HepG2 (cell line): ENCODE measurements around the gene APCDD1L. TPM values are rescaled to one million over a fixed set of nuclear protein-coding genes. Genes with fewer than 3 reads are reported as not detected.

Source experiments
- ATAC-seq: fragments of 200-7000 bp; cut with Tn5 transposase; 3 replicates; pipeline ENCODE4 v1.9.1; 2020; ENCODE audit warnings: mild to moderate bottlenecking, moderate library complexity
- BruUV-seq: library from RNA; stranded (reverse); fragments of 400-500 nt; replicated peaks from 2 replicates; lab custom pipeline; 2021; lab: Mats Ljungman, UMichigan
- CTCF ChIA-PET: fragments of 300-600 bp; formaldehyde crosslinking; extraction: SDS; loops from one replicate; lab custom pipeline; 2021; ENCODE audit warnings: low total read pairs, inconsistent platforms, low intra/inter-chr PET ratio; lab: Yijun Ruan, JAX
- POLR2A ChIA-PET: fragments of 350-600 bp; sonication (Branson Sonifier 250); formaldehyde crosslinking; loops from one replicate; lab custom pipeline; 2020; ENCODE audit warnings: antibody characterized with exemption, inconsistent platforms; lab: Yijun Ruan, JAX
- DNase-seq: peaks from one replicate; pipeline ENCODE4 v3.0.0-alpha.2; 2015; ENCODE audit warnings: low spot score
- FAIRE-seq: peaks from 3 replicates; lab custom pipeline; 2011; peaks lifted over from hg19 to GRCh38; lab: Jason Lieb, UNC
- H2AFZ ChIP-seq: one replicate; pipeline ENCODE4 v1.6.1; 2011; ENCODE audit warnings: low read length, inconsistent platforms
- H3K27ac ChIP-seq: fragments of 300-600 bp; 3 replicates; pipeline ENCODE4 v1.8.0; 2011; ENCODE audit warnings: mixed run types, mild to moderate bottlenecking, mixed read lengths, low read length, inconsistent platforms; ENCODE audit not compliant: insufficient read depth; ENCODE audit errors: extremely low read length
- H3K27me3 ChIP-seq, 2 experiments: fragments of 200-600 bp in 1 of 2; 2 replicates in 1 of 2; 3 replicates in 1 of 2; pipeline versions ENCODE4 v1.6.0 to v1.8.0; 2011; ENCODE audit warnings: low read length in 2 of 2, mild to moderate bottlenecking in 2 of 2, moderate library complexity in 2 of 2, inconsistent platforms in 1 of 2; ENCODE audit not compliant: insufficient read depth in 2 of 2, control insufficient read depth in 1 of 2
- H3K36me3 ChIP-seq, 2 experiments: fragments of 200-600 bp in 1 of 2; replicated peaks in 1 of 2; 2 replicates in 1 of 2; 3 replicates in 1 of 2; pipeline versions ENCODE4 v1.5.1 to v1.8.0; 2011; ENCODE audit warnings: low read length in 2 of 2, inconsistent platforms in 1 of 2; ENCODE audit not compliant: insufficient read depth in 2 of 2, control insufficient read depth in 1 of 2
- H3K4me1 ChIP-seq: 2 replicates; pipeline ENCODE4 v1.5.1; 2012; ENCODE audit warnings: low read length, inconsistent platforms; ENCODE audit not compliant: insufficient read depth
- H3K4me2 ChIP-seq: 2 replicates; pipeline ENCODE4 v1.6.0; 2011; ENCODE audit warnings: low read depth, low read length, inconsistent platforms
- H3K4me3 ChIP-seq, 3 experiments: fragments of 200-600 bp in 1 of 3; sonication (generic), shearing (Covaris generic) in 1 of 3; replicated peaks in 1 of 3; 2 replicates each; pipeline ENCODE4 v1.5.1; 2011 to 2016; ENCODE audit warnings: low read length in 3 of 3, inconsistent platforms in 2 of 3, low read depth in 2 of 3, mild to moderate bottlenecking in 2 of 3, control low read depth in 1 of 3, mixed read lengths in 1 of 3; ENCODE audit not compliant: insufficient read depth in 1 of 3
- H3K79me2 ChIP-seq: one replicate; pipeline ENCODE4 v1.6.1; 2011; ENCODE audit warnings: low read length, inconsistent platforms; ENCODE audit not compliant: insufficient read depth
- H3K9ac ChIP-seq: 2 replicates; pipeline ENCODE4 v1.6.0; 2011; ENCODE audit warnings: mild to moderate bottlenecking, low read depth, low read length, inconsistent platforms; ENCODE audit not compliant: insufficient read depth
- H3K9me3 ChIP-seq: 2 replicates; pipeline ENCODE4 v1.5.1; 2012; ENCODE audit warnings: mild to moderate bottlenecking, low read length
- H4K20me1 ChIP-seq: 2 replicates; pipeline ENCODE4 v1.6.0; 2011; ENCODE audit warnings: inconsistent platforms, mild to moderate bottlenecking, low read length, moderate library complexity; ENCODE audit not compliant: insufficient read depth
- HNRNPH1 ChIP-seq: fragments of 200-400 bp; formaldehyde crosslinking; optimal IDR thresholded peaks from 2 replicates; pipeline ENCODE3; 2017; ENCODE audit warnings: mild to moderate bottlenecking, low read depth, low read length
- MAFK ChIP-seq, 2 experiments: IDR thresholded peaks in 1 of 2; conservative IDR thresholded peaks in 1 of 2; 2 replicates each; pipeline ENCODE4 v1.6.1; 2011; ENCODE audit warnings: improper control_type of control experiment in 2 of 2, low read length in 2 of 2
- MIER2 ChIP-seq: IDR thresholded peaks from 2 replicates; pipeline ENCODE4 v1.6.1; 2016; ENCODE audit warnings: missing biosample characterization, missing genetic modification reagents
- RFXAP ChIP-seq: sonication (generic); formaldehyde crosslinking; IDR thresholded peaks from 2 replicates; pipeline ENCODE4 v1.4.0; 2020; ENCODE audit warnings: missing genetic modification reagents, borderline replicate concordance
- SMAD3 ChIP-seq: sonication (generic); formaldehyde crosslinking; IDR thresholded peaks from 2 replicates; pipeline ENCODE4 v1.4.0; 2020; ENCODE audit warnings: missing genetic modification reagents
- SMARCE1 ChIP-seq: fragments of 450-650 bp; IDR thresholded peaks from 2 replicates; pipeline ENCODE4 v1.6.1; 2017; ENCODE audit warnings: borderline replicate concordance
- STAT5B ChIP-seq: sonication (generic); formaldehyde crosslinking; IDR thresholded peaks from 2 replicates; pipeline ENCODE4 v1.4.0; 2020; ENCODE audit warnings: missing genetic modification reagents
- ZNF317 ChIP-seq: sonication (generic); formaldehyde crosslinking; IDR thresholded peaks from 2 replicates; pipeline ENCODE4 v1.5.0; 2020; ENCODE audit warnings: mild to moderate bottlenecking, missing genetic modification reagents
- ZNF460 ChIP-seq: sonication (generic); formaldehyde crosslinking; IDR thresholded peaks from 2 replicates; pipeline ENCODE4 v1.5.1; 2020; ENCODE audit warnings: missing genetic modification reagents, mild to moderate bottlenecking, borderline replicate concordance
- ZNF598 ChIP-seq: sonication (generic); formaldehyde crosslinking; IDR thresholded peaks from 2 replicates; pipeline ENCODE4 v1.5.1; 2020; ENCODE audit warnings: mild to moderate bottlenecking, missing genetic modification reagents, borderline replicate concordance
- ZNF703 ChIP-seq: sonication (generic); formaldehyde crosslinking; IDR thresholded peaks from 2 replicates; pipeline ENCODE4 v1.5.1; 2020; ENCODE audit warnings: missing genetic modification reagents, mild to moderate bottlenecking, moderate library complexity, borderline replicate concordance
- WGBS: methylation state at CpG from one replicate; pipeline ENCODE4 v1.1.6; 2017; ENCODE audit warnings: low lambda C conversion rate; 5-methylcytosine and 5-hydroxymethylcytosine counted together
- in situ Hi-C: cut with HindIII; loops from 2 replicates; pipeline ENCODE4 v1.10.0; 2017; ENCODE audit warnings: low pct_unique_long_range_greater_than_20kb; ENCODE audit not compliant: extremely low pct_ligation_motif_present
- intact Hi-C: fragments of 100-400 bp; cut with micrococcal nuclease; formaldehyde crosslinking; loops from one replicate; pipeline ENCODE4 v1.10.0; 2022; ENCODE audit not compliant: unreplicated experiment
- polyA plus RNA-seq, 8 experiments: library from polyadenylated mRNA; depleted of rRNA in 3 of 8; stranded (reverse) in 7 of 8; unstranded in 1 of 8; fragments of >200 nt; fragmentation: Illumina TruSeq in 4 of 8; extraction: Trizol in 4 of 8; gene quantifications; 2 replicates each; pipeline versions ENCODE4 v1.2.1 to v1.2.3, GENCODE V29; 2011 to 2016; ENCODE audit warnings: low read depth in 4 of 8, missing spikeins in 1 of 8, mixed read lengths in 1 of 8; ENCODE audit not compliant: insufficient read depth in 1 of 8
- total RNA-seq, 5 experiments: library from RNA; depleted of rRNA; stranded (reverse); fragments of >200 nt; fragmentation: Illumina TruSeq; extraction: Trizol; gene quantifications; 2 replicates each; pipeline ENCODE4 v1.2.3, GENCODE V29; 2016; ENCODE audit warnings: low read depth in 1 of 5
- TF ChIP-seq, protein P1 (sequence below): sonication (generic); formaldehyde crosslinking; IDR thresholded peaks from 2 replicates; pipeline ENCODE4 v1.5.0; 2020; ENCODE audit warnings: mild to moderate bottlenecking, low read depth, missing genetic modification reagents, borderline replicate concordance
- TF ChIP-seq, protein P2 (sequence below): sonication (generic); formaldehyde crosslinking; IDR thresholded peaks from 2 replicates; pipeline ENCODE4 v1.5.0; 2020; ENCODE audit warnings: mild to moderate bottlenecking, missing genetic modification reagents, borderline replicate concordance
- TF ChIP-seq, protein P3 (sequence below): IDR thresholded peaks from 2 replicates; pipeline ENCODE4 v1.4.0; 2020; ENCODE audit warnings: mild to moderate bottlenecking, missing genetic modification reagents
- TF ChIP-seq, protein P4 (sequence below): sonication (generic); formaldehyde crosslinking; IDR thresholded peaks from 2 replicates; pipeline ENCODE4 v1.5.0; 2020; ENCODE audit warnings: missing genetic modification reagents, mild to moderate bottlenecking, borderline replicate concordance
- TF ChIP-seq, protein P5 (sequence below): sonication (generic); formaldehyde crosslinking; IDR thresholded peaks from 2 replicates; pipeline ENCODE4 v1.8.0; 2022; ENCODE audit warnings: mild to moderate bottlenecking, missing genetic modification reagents

The APCDD1L gene
- total and polyA plus RNA-seq, 2 of the 13 experiments (the other 11 are each of a cell fraction or from before 2014, with no cell fraction given) = not detected

GRCh38 chr20:58510921-58511320 lies 4.3 kb downstream of the APCDD1L start:
- Histone ChIP-seq H3K36me3 (no peaks in the 10 kb centered on the region), H3K4me1 (no peaks in the 10 kb centered on the region), H3K9me3 (peaks cover 10% of the 10 kb centered on the region)
- POLR2A ChIA-PET = no interaction called here
- no peak for ATAC-seq
- TF ChIP-seq, protein P1, sequence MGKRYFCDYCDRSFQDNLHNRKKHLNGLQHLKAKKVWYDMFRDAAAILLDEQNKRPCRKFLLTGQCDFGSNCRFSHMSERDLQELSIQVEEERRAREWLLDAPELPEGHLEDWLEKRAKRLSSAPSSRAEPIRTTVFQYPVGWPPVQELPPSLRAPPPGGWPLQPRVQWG (CRISPR knock-in tag) = no peak
- no peak for TF ChIP-seq RFXAP (CRISPR knock-in tag)
- no peak for TF ChIP-seq ZNF460 (CRISPR knock-in tag)
- TF ChIP-seq SMAD3 (CRISPR knock-in tag) = no peak
- TF ChIP-seq MAFK (conservative IDR thresholded peaks at IDR 0.05 in 1 of 2, IDR thresholded peaks at IDR 0.05 in 1 of 2; ENCODE audit: low read length in 2 of 2) = no peak
- TF ChIP-seq, protein P2, sequence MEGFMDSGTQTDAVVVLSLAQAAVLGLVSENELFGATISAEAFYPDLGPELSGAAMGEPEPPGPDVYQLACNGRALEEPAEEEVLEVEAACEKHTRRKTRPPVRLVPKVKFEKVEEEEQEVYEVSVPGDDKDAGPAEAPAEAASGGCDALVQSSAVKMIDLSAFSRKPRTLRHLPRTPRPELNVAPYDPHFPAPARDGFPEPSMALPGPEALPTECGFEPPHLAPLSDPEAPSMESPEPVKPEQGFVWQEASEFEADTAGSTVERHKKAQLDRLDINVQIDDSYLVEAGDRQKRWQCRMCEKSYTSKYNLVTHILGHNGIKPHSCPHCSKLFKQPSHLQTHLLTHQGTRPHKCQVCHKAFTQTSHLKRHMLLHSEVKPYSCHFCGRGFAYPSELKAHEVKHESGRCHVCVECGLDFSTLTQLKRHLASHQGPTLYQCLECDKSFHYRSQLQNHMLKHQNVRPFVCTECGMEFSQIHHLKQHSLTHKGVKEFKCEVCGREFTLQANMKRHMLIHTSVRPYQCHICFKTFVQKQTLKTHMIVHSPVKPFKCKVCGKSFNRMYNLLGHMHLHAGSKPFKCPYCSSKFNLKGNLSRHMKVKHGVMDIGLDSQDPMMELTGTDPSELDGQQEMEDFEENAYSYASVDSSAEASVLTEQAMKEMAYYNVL (CRISPR knock-in tag) = no peak
- TF ChIP-seq, protein P3, sequence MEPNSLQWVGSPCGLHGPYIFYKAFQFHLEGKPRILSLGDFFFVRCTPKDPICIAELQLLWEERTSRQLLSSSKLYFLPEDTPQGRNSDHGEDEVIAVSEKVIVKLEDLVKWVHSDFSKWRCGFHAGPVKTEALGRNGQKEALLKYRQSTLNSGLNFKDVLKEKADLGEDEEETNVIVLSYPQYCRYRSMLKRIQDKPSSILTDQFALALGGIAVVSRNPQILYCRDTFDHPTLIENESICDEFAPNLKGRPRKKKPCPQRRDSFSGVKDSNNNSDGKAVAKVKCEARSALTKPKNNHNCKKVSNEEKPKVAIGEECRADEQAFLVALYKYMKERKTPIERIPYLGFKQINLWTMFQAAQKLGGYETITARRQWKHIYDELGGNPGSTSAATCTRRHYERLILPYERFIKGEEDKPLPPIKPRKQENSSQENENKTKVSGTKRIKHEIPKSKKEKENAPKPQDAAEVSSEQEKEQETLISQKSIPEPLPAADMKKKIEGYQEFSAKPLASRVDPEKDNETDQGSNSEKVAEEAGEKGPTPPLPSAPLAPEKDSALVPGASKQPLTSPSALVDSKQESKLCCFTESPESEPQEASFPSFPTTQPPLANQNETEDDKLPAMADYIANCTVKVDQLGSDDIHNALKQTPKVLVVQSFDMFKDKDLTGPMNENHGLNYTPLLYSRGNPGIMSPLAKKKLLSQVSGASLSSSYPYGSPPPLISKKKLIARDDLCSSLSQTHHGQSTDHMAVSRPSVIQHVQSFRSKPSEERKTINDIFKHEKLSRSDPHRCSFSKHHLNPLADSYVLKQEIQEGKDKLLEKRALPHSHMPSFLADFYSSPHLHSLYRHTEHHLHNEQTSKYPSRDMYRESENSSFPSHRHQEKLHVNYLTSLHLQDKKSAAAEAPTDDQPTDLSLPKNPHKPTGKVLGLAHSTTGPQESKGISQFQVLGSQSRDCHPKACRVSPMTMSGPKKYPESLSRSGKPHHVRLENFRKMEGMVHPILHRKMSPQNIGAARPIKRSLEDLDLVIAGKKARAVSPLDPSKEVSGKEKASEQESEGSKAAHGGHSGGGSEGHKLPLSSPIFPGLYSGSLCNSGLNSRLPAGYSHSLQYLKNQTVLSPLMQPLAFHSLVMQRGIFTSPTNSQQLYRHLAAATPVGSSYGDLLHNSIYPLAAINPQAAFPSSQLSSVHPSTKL (CRISPR knock-in tag) = no peak
- TF ChIP-seq, protein P4, sequence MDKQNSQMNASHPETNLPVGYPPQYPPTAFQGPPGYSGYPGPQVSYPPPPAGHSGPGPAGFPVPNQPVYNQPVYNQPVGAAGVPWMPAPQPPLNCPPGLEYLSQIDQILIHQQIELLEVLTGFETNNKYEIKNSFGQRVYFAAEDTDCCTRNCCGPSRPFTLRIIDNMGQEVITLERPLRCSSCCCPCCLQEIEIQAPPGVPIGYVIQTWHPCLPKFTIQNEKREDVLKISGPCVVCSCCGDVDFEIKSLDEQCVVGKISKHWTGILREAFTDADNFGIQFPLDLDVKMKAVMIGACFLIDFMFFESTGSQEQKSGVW (CRISPR knock-in tag) = no peak
- TF ChIP-seq ZNF598 (CRISPR knock-in tag) = no peak
- no peak for TF ChIP-seq ZNF703 (CRISPR knock-in tag)
- TF ChIP-seq, protein P5, sequence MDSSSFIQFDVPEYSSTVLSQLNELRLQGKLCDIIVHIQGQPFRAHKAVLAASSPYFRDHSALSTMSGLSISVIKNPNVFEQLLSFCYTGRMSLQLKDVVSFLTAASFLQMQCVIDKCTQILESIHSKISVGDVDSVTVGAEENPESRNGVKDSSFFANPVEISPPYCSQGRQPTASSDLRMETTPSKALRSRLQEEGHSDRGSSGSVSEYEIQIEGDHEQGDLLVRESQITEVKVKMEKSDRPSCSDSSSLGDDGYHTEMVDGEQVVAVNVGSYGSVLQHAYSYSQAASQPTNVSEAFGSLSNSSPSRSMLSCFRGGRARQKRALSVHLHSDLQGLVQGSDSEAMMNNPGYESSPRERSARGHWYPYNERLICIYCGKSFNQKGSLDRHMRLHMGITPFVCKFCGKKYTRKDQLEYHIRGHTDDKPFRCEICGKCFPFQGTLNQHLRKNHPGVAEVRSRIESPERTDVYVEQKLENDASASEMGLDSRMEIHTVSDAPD = no peak
- no peak for TF ChIP-seq STAT5B (CRISPR knock-in tag)
- TF ChIP-seq ZNF317 (CRISPR knock-in tag) = no peak
- TF ChIP-seq HNRNPH1 = no peak
- no peak for TF ChIP-seq SMARCE1
- no peak for TF ChIP-seq MIER2 (CRISPR knock-in tag)
- TF ChIP-seq, all 625 proteins: peak for 0
- no peaks in the 10 kb centered on the region for H3K79me2 ChIP-seq
- H3K27me3 ChIP-seq = peaks cover 10 to 71% of the 10 kb centered on the region in 2 experiments; a peak in 4 of 5 replicates
- intact Hi-C loops = no loop called here
- no peak for FAIRE-seq
- in situ Hi-C loops = no loop called here
- H3K9ac ChIP-seq = no peak overlapping the region
- no peak overlapping the region for H3K4me2 ChIP-seq
- DNase-seq = no peak
- no TSS peak for BruUV-seq
- 0% methylated on average over 2 of the region's 2 CpGs for WGBS
- no peak overlapping the region for H2AFZ ChIP-seq
- CTCF ChIA-PET = no interaction called here
- H4K20me1 ChIP-seq = no peaks in the 10 kb centered on the region; the same call in 1 of the 2 replicates
- no peak overlapping the region for H3K27ac ChIP-seq
- H3K4me3 ChIP-seq = no peak overlapping the region
